HFFc6 (cell line): ENCODE results near the gene MRPL33. TPM values are rescaled to one million over a fixed set of nuclear protein-coding genes. Genes with fewer than 3 reads are reported as not detected.
A peak's percentile ranks its signal among the peaks of the same experiment; 100 is the strongest.

Experiments
- DNase-seq: peaks from one replicate; pipeline ENCODE4 v3.0.0-alpha.2; 2018
- H3K27ac Mint-ChIP-seq: 2 replicates; pipeline ENCODE4 v1.8.0; 2020; ENCODE audit warnings: mild to moderate bottlenecking, mixed read lengths
- H3K27me3 Mint-ChIP-seq: 2 replicates; pipeline ENCODE4 v1.8.0; 2021; ENCODE audit warnings: mild to moderate bottlenecking, moderate library complexity, mixed read lengths; ENCODE audit not compliant: insufficient read depth
- H3K36me3 Mint-ChIP-seq: 2 replicates; pipeline ENCODE4 v1.8.0; 2021; ENCODE audit warnings: low read depth, mixed read lengths
- H3K4me1 Mint-ChIP-seq: 2 replicates; pipeline ENCODE4 v1.8.0; 2020; ENCODE audit warnings: low read depth, mixed read lengths
- H3K4me3 Mint-ChIP-seq: 2 replicates; pipeline ENCODE4 v1.8.0; 2020; ENCODE audit warnings: mild to moderate bottlenecking, moderate library complexity, mixed read lengths
- H3K9me3 Mint-ChIP-seq: 2 replicates; pipeline ENCODE4 v1.8.0; 2020; ENCODE audit warnings: mild to moderate bottlenecking, mixed read lengths
- total RNA-seq, 6 experiments: library from RNA; stranded (reverse); fragmentation: NEBNext Ultra II Directional; extraction: Animal tissue kit (Norgen Biotek cat#: 25700); gene quantifications; 2 replicates in 1 of 6; 3 replicates in 5 of 6; pipeline ENCODE4 v1.2.3, GENCODE V29; 2021
- TF ChIP-seq, protein P1 (sequence below): fragments of 200-600 bp; sonication (generic); IDR thresholded peaks from 2 replicates; pipeline ENCODE4 v1.5.0; 2021; ENCODE audit warnings: antibody characterized with exemption, mild to moderate bottlenecking

Gene MRPL33
- total RNA-seq, 6 experiments from 2014 or later: 106 to 151 (median 128) TPM

- Mint-ChIP-seq H3K27me3 (no peaks in the 10 kb centered on the region), H3K4me3 (no peak overlapping the region), H3K9me3 (no peaks in the 10 kb centered on the region), H3K4me1 (peaks cover 84% of the 10 kb centered on the region), H3K36me3 (peaks cover 7% of the 10 kb centered on the region; the same call in 1 of the 2 replicates), H3K27ac (no peak overlapping the region)
- DNase-seq: no peak
- TF ChIP-seq, protein P1, sequence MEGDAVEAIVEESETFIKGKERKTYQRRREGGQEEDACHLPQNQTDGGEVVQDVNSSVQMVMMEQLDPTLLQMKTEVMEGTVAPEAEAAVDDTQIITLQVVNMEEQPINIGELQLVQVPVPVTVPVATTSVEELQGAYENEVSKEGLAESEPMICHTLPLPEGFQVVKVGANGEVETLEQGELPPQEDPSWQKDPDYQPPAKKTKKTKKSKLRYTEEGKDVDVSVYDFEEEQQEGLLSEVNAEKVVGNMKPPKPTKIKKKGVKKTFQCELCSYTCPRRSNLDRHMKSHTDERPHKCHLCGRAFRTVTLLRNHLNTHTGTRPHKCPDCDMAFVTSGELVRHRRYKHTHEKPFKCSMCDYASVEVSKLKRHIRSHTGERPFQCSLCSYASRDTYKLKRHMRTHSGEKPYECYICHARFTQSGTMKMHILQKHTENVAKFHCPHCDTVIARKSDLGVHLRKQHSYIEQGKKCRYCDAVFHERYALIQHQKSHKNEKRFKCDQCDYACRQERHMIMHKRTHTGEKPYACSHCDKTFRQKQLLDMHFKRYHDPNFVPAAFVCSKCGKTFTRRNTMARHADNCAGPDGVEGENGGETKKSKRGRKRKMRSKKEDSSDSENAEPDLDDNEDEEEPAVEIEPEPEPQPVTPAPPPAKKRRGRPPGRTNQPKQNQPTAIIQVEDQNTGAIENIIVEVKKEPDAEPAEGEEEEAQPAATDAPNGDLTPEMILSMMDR: no peak
Measured at GRCh38 chr2:27806311-27807059, 35.0 kb downstream of the MRPL33 start.

- Mint-ChIP-seq H3K4me1 (peaks cover 82% of the 10 kb centered on the region), H3K9me3 (no peaks in the 10 kb centered on the region), H3K27ac (no peak overlapping the region), H3K4me3 (no peak overlapping the region), H3K36me3 (peaks cover 7% of the 10 kb centered on the region; the same call in 1 of the 2 replicates), H3K27me3 (no peaks in the 10 kb centered on the region)
- TF ChIP-seq, protein P1: peak; percentile 80
- DNase-seq: no peak
Measured at GRCh38 chr2:27807476-27807875, 36.0 kb downstream of the MRPL33 start.

- no peaks in the 10 kb centered on the region for H3K27me3 Mint-ChIP-seq
- H3K4me1 Mint-ChIP-seq: peaks cover 73% of the 10 kb centered on the region
- H3K9me3 Mint-ChIP-seq: no peaks in the 10 kb centered on the region
- no peaks in the 10 kb centered on the region for H3K36me3 Mint-ChIP-seq
- TF ChIP-seq, protein P1: no peak
- H3K4me3 Mint-ChIP-seq: no peak overlapping the region
- DNase-seq: no peak
- peak overlapping the region; percentile 40 for H3K27ac Mint-ChIP-seq
Measured at GRCh38 chr2:27808418-27808817, 36.9 kb downstream of the MRPL33 start.

DNA sequence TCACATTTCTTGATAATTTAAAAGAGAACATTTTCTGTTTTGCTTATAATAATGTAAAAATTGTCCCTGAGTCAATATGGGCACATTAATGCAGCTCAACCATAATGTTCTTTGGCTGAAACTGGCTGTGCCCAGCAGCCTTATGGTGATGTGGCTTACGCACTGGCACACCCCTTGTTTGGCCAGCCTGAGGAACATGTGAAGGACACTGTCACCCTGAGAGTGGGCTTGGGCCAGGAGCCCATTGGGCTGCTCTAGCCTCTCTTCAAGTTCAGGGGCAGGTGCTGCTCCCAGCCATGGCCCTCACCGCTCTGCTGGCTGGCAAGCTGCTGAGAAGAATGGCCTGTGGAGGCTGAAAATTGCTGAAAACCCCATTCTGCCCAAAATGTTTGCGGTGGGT lies 37.5 kb downstream of the MRPL33 start:
- TF ChIP-seq, protein P1: no peak
- no peaks in the 10 kb centered on the region for H3K9me3 Mint-ChIP-seq

DNA sequence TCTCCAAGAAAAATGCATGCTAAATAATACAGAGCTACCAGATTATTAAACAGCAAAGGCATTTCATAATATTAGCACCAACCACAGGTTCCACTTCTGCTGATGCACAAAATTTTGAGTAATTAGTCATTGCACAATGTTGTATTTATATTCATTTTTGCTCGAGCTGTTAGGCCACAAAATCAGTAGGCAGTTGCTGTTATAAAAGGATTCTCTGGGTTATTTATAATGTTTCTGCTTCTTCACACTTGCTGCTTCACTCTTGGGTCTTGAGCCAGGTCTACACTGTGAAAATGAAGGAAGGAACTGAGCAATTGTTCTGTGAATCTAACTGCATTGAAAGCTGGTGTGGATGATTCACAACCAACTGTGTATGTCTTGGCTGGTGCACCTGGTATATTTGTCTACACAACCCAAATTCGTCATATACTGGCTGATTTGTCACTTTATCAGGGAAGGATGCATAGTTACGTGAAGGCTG lies 38.3 kb downstream of the MRPL33 start:
- Mint-ChIP-seq H3K4me1 (peaks cover 61% of the 10 kb centered on the region), H3K27ac (peak overlapping the region; percentile 65), H3K36me3 (no peaks in the 10 kb centered on the region), H3K9me3 (no peaks in the 10 kb centered on the region), H3K27me3 (no peaks in the 10 kb centered on the region), H3K4me3 (peak overlapping the region; percentile 42)
- DNase-seq: peak; percentile 67
- TF ChIP-seq, protein P1: no peak

More for the DNA sequence above, 37.5 kb downstream of the MRPL33 start:
- no peaks in the 10 kb centered on the region for H3K36me3 Mint-ChIP-seq
- DNase-seq: no peak
- H3K4me1 Mint-ChIP-seq: peaks cover 67% of the 10 kb centered on the region
- no peak overlapping the region for H3K4me3 Mint-ChIP-seq
- peak overlapping the region; percentile 40; the same call in 1 of the 2 replicates for H3K27ac Mint-ChIP-seq
- H3K27me3 Mint-ChIP-seq: no peaks in the 10 kb centered on the region
